A549 (cell line): Measurements from ENCODE around the gene ACYP2. TPM values are rescaled to one million over a fixed set of nuclear protein-coding genes. Genes with fewer than 3 reads are reported as not detected.
"Not testable (repeated sequence)": the region's sequence is repeated elsewhere in the genome, so short reads cannot be mapped to it uniquely, and the experiment has no call there.

Experiments used
- ATAC-seq, 2 experiments: fragments of 200-7000 bp in 1 of 2; fragments of >200 bp in 1 of 2; cut with Nextera tagmentation in 1 of 2; cut with Tn5 transposase in 1 of 2; 3 replicates each; pipeline versions ENCODE4 v1.8.0 to v1.9.1; 2018 to 2020; ENCODE audit warnings: mild to moderate bottlenecking in 1 of 2, moderate library complexity in 1 of 2
- CTCF ChIA-PET: fragments of 300-600 bp; sonication (Branson Sonifier 250); formaldehyde crosslinking; extraction: SDS; loops from one replicate; lab custom pipeline; 2021; ENCODE audit warnings: antibody characterized with exemption, inconsistent platforms; lab: Yijun Ruan, JAX
- POLR2A ChIA-PET: fragments of 350-600 bp; formaldehyde crosslinking; extraction: SDS; loops from one replicate; lab custom pipeline; 2021; ENCODE audit warnings: antibody characterized with exemption, inconsistent platforms; lab: Yijun Ruan, JAX
- DNase-seq, 2 experiments: peaks; one replicate each; pipeline versions ENCODE4 v3.0.0 to v3.0.0-alpha.2; 2011 to 2016; ENCODE audit warnings: low read depth in 1 of 2, low spot score in 1 of 2
- FAIRE-seq: peaks from 2 replicates; lab custom pipeline; 2011; peaks lifted over from hg19 to GRCh38; lab: Jason Lieb, UNC
- H3K27ac ChIP-seq, 2 experiments: fragments of >200 bp; sonication (Bioruptor Twin); formaldehyde crosslinking; 3 replicates each; pipeline ENCODE4 v1.5.1; 2016 to 2017
- H3K4me1 ChIP-seq: fragments of >200 bp; sonication (Bioruptor Twin); formaldehyde crosslinking; 3 replicates; pipeline ENCODE4 v1.6.1; 2016
- H3K4me2 ChIP-seq: fragments of >200 bp; sonication (Bioruptor Twin); formaldehyde crosslinking; 3 replicates; pipeline ENCODE4 v1.6.1; 2016
- H3K4me3 ChIP-seq: fragments of >200 bp; sonication (Bioruptor Twin); formaldehyde crosslinking; 3 replicates; pipeline ENCODE4 v1.5.1; 2016
- H3K9me3 ChIP-seq: fragments of >200 bp; sonication (Bioruptor Twin); formaldehyde crosslinking; 3 replicates; pipeline ENCODE4 v1.6.1; 2016
- CBX8 ChIP-seq: fragments of 200-600 bp; sonication (generic); IDR thresholded peaks from 2 replicates; pipeline ENCODE4 v1.6.1; 2016
- EHMT2 ChIP-seq: fragments of 200-600 bp; sonication (generic); IDR thresholded peaks from 2 replicates; pipeline ENCODE4 v1.6.1; 2016; ENCODE audit warnings: antibody characterized with exemption, low read depth, mild to moderate bottlenecking, moderate library complexity
- ESRRA ChIP-seq: fragments of 150-350 bp; IDR thresholded peaks from 2 replicates; pipeline ENCODE4 v1.6.1; 2014; ENCODE audit warnings: mild to moderate bottlenecking, low read length, borderline replicate concordance
- FOSL2 ChIP-seq, 2 experiments: fragments of 450-650 bp in 1 of 2; fragments of >200 bp in 1 of 2; sonication (Bioruptor Twin) in 1 of 2; formaldehyde crosslinking; IDR thresholded peaks; 2 replicates each; pipeline versions ENCODE4 v1.5.0 to v1.6.1; 2016 to 2020; ENCODE audit warnings: mild to moderate bottlenecking in 1 of 2, moderate library complexity in 1 of 2
- FOXS1 ChIP-seq: fragments of 250-450 bp; sonication (Bioruptor Pico); IDR thresholded peaks from 2 replicates; pipeline ENCODE4 v1.5.0; 2020; ENCODE audit warnings: mild to moderate bottlenecking, moderate library complexity
- KDM5A ChIP-seq: fragments of 200-600 bp; sonication (generic); IDR thresholded peaks from 2 replicates; pipeline ENCODE4 v1.6.1; 2016; ENCODE audit warnings: antibody characterized with exemption, mild to moderate bottlenecking
- MYC ChIP-seq: IDR thresholded peaks from 2 replicates; pipeline ENCODE4 v1.6.1; 2012; ENCODE audit warnings: mild to moderate bottlenecking, inconsistent platforms, low read length, improper control_type of control experiment, borderline replicate concordance
- NPAS2 ChIP-seq: fragments of 250-450 bp; sonication (Bioruptor Pico); IDR thresholded peaks from 2 replicates; pipeline ENCODE4 v1.8.0; 2022; ENCODE audit warnings: mild to moderate bottlenecking, moderate library complexity, borderline replicate concordance
- NR3C1 ChIP-seq: fragments of >200 bp; sonication (Bioruptor Twin); formaldehyde crosslinking; IDR thresholded peaks from 3 replicates; pipeline ENCODE4 v1.6.1; 2017
- POLR2A ChIP-seq: IDR thresholded peaks from 2 replicates; pipeline ENCODE4 v1.6.1; 2012; ENCODE audit warnings: mild to moderate bottlenecking, low read length
- RARB ChIP-seq: fragments of 250-450 bp; sonication (Bioruptor Pico); IDR thresholded peaks from 2 replicates; pipeline ENCODE4 v1.8.0; 2021; ENCODE audit warnings: mild to moderate bottlenecking, moderate library complexity
- RNF2 ChIP-seq: fragments of 200-600 bp; sonication (generic); IDR thresholded peaks from 2 replicates; pipeline ENCODE4 v1.6.1; 2016; ENCODE audit warnings: low read depth, mild to moderate bottlenecking, antibody characterized with exemption, moderate library complexity, borderline replicate concordance
- SMC3 ChIP-seq: fragments of >200 bp; sonication (Bioruptor Twin); formaldehyde crosslinking; IDR thresholded peaks from 3 replicates; pipeline ENCODE4 v1.6.1; 2018; ENCODE audit warnings: inconsistent platforms
- TFCP2L1 ChIP-seq: fragments of 250-450 bp; sonication (Bioruptor Pico); IDR thresholded peaks from 2 replicates; pipeline ENCODE4 v1.5.0; 2021; ENCODE audit warnings: mild to moderate bottlenecking
- ZFP36 ChIP-seq: fragments of 450-650 bp; IDR thresholded peaks from 2 replicates; pipeline ENCODE4 v1.6.1; 2014; ENCODE audit warnings: borderline replicate concordance; ENCODE audit not compliant: partially characterized antibody
- ZNF302 ChIP-seq: fragments of 250-450 bp; sonication (Bioruptor Pico); IDR thresholded peaks from 2 replicates; pipeline ENCODE4 v1.9.0; 2021; ENCODE audit warnings: inconsistent platforms, mild to moderate bottlenecking, moderate library complexity
- WGBS: methylation state at CpG from one replicate; pipeline ENCODE4 v1.1.6; 2017; ENCODE audit errors: missing lambda C conversion rate; 5-methylcytosine and 5-hydroxymethylcytosine counted together
- polyA plus RNA-seq, 4 experiments: library from polyadenylated mRNA; depleted of rRNA in 3 of 4; stranded (reverse); fragments of >200 nt; fragmentation: RNase III in 1 of 4; extraction: RNeasy Plus Mini Kit Qiagen cat#74134 plus additional on column Dnase treatment in 1 of 4; gene quantifications; 2 replicates in 3 of 4; 3 replicates in 1 of 4; pipeline ENCODE4 v1.2.3, GENCODE V29; 2011 to 2017
- TF ChIP-seq, protein P1 (sequence below): fragments of >200 bp; sonication (Bioruptor Twin); formaldehyde crosslinking; IDR thresholded peaks from 3 replicates; pipeline ENCODE4 v1.5.1; 2016
- TF ChIP-seq, protein P2 (sequence below): IDR thresholded peaks from 2 replicates; pipeline ENCODE4 v1.6.1; 2012
- TF ChIP-seq, protein P3 (sequence below): fragments of 450-650 bp; IDR thresholded peaks from 2 replicates; pipeline ENCODE4 v1.6.1; 2014; ENCODE audit warnings: antibody characterized with exemption

Gene ACYP2
- polyA plus RNA-seq, 2 of the 4 experiments (the other 2 are of a cell fraction) = 10.0 to 11.4 TPM

DNA sequence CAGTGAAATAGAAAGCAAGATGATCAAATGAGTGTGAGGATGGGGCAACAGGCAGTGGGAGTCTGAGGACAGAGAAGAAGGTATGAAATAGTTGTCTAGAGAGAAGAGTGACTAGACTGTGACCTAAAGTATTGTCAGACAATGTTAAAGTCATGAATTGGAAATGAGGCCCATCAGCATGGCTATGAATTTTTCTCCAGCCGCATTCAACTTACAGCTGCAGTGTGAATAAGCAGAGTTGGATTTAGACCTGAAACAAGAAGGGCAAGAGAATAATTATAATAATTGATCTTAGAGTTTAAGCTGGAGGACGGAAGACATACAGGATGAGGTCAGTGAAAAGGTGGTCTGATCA lies 144.8 kb downstream of the ACYP2 start (continued):
- TF ChIP-seq, protein P1, sequence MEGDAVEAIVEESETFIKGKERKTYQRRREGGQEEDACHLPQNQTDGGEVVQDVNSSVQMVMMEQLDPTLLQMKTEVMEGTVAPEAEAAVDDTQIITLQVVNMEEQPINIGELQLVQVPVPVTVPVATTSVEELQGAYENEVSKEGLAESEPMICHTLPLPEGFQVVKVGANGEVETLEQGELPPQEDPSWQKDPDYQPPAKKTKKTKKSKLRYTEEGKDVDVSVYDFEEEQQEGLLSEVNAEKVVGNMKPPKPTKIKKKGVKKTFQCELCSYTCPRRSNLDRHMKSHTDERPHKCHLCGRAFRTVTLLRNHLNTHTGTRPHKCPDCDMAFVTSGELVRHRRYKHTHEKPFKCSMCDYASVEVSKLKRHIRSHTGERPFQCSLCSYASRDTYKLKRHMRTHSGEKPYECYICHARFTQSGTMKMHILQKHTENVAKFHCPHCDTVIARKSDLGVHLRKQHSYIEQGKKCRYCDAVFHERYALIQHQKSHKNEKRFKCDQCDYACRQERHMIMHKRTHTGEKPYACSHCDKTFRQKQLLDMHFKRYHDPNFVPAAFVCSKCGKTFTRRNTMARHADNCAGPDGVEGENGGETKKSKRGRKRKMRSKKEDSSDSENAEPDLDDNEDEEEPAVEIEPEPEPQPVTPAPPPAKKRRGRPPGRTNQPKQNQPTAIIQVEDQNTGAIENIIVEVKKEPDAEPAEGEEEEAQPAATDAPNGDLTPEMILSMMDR = no peak
- TF ChIP-seq TFCP2L1 (no peak), EHMT2 (no peak), SMC3 (no peak)

DNA sequence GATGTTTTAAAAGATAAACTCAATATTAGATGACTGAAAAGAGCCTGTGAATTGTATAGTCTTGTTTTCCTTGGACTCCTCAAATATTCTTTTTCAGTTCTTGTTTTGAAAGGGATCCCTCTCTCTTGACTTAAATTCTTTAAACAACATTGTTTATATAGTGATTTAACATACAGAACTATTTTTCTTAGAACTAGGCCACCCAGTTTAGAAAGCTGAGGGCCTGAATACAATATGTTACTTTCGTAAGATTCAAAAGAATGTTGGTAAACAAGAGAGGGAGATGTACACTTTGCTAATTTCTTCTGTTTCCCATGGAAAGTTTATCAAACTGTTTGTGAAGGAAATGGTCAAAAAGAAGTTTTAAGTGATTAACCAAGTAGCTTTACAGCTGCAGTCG lies 146.1 kb downstream of the ACYP2 start:
- ChIA-PET CTCF (interaction anchor here (0.7 to 1.0 kb wide), 2 partner anchors 9 to 12 kb away, joined by 3 read pairs; no protein-coding TSS in a partner anchor), POLR2A (no interaction called here)
- DNase-seq (no peak), FAIRE-seq (no peak), ATAC-seq (no peak)
- peaks cover 11% of the 10 kb centered on the region; the same call in 2 of the 3 replicates for H3K4me1 ChIP-seq
- H3K9me3 ChIP-seq = no peaks in the 10 kb centered on the region
- no peak for TF ChIP-seq POLR2A
- TF ChIP-seq NPAS2 = no peak
- TF ChIP-seq RNF2 = no peak
- TF ChIP-seq MYC = no peak
- no peak overlapping the region for H3K27ac ChIP-seq
- WGBS = 17% methylated on average over 2 of the region's 2 CpGs
- H3K4me2 ChIP-seq = peak overlapping the region; percentile 37
- H3K4me3 ChIP-seq = no peak overlapping the region

DNA sequence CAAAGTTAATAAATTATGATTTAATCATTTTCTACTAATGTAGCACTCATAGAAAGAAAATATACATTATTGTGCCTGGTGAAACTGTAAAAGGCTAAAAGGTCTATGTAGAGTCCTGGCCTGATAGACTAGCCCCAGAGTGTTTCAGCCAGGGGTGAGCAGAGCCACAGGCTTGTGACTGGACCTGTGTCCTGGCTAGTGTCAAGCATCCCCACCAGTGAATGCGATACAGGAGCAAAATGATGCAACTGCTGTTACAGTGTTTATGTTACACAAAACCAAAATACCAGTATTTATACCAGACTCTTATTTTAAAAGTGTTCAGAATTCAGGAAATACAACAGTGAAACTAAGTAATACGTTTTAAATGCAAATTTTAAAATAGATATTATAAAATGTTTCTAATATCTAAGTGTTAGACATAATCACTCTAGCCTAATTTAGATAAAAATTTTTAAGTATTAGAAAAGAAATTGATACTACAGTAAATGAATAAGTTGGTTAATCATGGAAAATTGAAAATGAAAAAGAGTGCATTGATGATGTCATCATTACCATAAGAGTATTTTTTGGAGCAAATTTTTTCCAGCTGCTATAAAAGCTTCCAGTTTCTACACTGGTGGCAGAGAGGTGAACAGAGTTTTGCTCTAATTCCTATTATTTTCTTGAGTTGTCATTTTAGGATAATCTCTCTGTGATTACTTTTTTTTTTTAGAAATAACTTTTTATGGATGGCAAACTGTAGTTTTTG lies 146.8 kb downstream of the ACYP2 start:
- CTCF ChIA-PET = interaction anchor here (1.3 kb wide), 1 partner anchor 8 kb away, joined by 5 read pairs; no protein-coding TSS in a partner anchor

DNA sequence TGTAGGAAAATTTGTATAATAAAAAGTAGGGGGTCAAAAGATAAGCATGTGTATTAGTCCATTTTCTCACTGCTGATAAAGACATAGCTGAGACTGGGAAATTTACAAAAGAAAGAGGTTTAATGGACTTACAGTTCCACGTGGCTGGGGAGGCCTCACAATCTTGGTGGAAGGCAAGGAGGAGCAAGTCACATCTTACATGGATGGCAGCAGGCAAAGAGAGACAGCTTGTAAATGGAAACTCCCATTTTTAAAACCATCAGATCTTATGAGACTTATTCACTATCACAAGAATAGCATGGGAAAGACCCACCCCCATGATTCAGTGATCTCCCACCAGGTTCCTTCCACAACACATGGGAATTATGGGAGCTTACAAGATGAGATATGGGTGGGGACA lies 149.7 kb downstream of the ACYP2 start:
- H3K9me3 ChIP-seq, POLR2A ChIA-PET, FAIRE-seq, DNase-seq, CTCF ChIA-PET, ATAC-seq, H3K4me3 ChIP-seq, H3K27ac ChIP-seq, H3K4me2 ChIP-seq: not testable (repeated sequence)
- peaks cover 11% of the 10 kb centered on the region; the same call in 2 of the 3 replicates for H3K4me1 ChIP-seq
- WGBS = 8% methylated on average over 1 of the region's 1 CpG

More for the DNA sequence above, 146.8 kb downstream of the ACYP2 start:
- no peaks in the 10 kb centered on the region for H3K9me3 ChIP-seq
- no peak overlapping the region for H3K27ac ChIP-seq
- peaks cover 11% of the 10 kb centered on the region; the same call in 2 of the 3 replicates for H3K4me1 ChIP-seq
- POLR2A ChIA-PET = no interaction called here
- no peak for ATAC-seq
- H3K4me2 ChIP-seq = peak overlapping the region; percentile 37
- TF ChIP-seq EHMT2 (no peak), NR3C1 (no peak), KDM5A (no peak), RARB (CRISPR knock-in tag) (no peak)
- DNase-seq = no peak
- H3K4me3 ChIP-seq = no peak overlapping the region
- no peak for FAIRE-seq
- 52% methylated on average over 2 of the region's 2 CpGs for WGBS

DNA sequence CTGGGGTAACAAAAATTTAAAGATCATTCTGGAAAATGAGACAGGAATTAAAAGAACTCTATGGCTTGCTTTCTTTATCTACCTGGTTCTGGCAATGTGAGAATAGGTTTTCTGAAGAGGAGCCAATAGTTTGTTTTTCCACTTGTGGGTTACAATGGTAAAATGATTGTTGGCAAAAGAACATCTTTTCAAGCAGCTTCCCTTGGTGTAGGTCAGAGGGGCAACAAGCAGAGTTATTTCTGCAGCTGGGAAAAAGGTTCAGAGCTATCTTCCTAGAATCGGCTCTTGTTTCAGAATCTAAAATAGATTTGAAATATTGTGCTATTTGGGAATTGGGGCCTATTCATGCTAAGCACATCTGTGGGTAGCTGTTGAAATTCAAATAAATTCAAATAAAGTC lies 152.2 kb downstream of the ACYP2 start:
- Histone ChIP-seq H3K9me3 (no peaks in the 10 kb centered on the region), H3K4me3 (no peak overlapping the region), H3K4me2 (no peak overlapping the region), H3K27ac (no peak overlapping the region), H3K4me1 (no peaks in the 10 kb centered on the region)
- 91% methylated on average over 1 of the region's 1 CpG for WGBS
- DNase-seq = no peak
- TF ChIP-seq ZFP36 (no peak), ZNF302 (CRISPR knock-in tag) (no peak), FOXS1 (CRISPR knock-in tag) (no peak), CBX8 (no peak), NPAS2 (no peak), ESRRA (no peak), EHMT2 (no peak), FOSL2 (IDR thresholded peaks at IDR 0.05) (no peak), FOSL2 (CRISPR knock-in tag; IDR thresholded peaks at IDR 0.05) (no peak)
- TF ChIP-seq, protein P2, sequence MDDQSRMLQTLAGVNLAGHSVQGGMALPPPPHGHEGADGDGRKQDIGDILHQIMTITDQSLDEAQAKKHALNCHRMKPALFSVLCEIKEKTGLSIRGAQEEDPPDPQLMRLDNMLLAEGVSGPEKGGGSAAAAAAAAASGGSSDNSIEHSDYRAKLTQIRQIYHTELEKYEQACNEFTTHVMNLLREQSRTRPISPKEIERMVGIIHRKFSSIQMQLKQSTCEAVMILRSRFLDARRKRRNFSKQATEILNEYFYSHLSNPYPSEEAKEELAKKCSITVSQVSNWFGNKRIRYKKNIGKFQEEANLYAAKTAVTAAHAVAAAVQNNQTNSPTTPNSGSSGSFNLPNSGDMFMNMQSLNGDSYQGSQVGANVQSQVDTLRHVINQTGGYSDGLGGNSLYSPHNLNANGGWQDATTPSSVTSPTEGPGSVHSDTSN = no peak
- TF ChIP-seq, protein P3, sequence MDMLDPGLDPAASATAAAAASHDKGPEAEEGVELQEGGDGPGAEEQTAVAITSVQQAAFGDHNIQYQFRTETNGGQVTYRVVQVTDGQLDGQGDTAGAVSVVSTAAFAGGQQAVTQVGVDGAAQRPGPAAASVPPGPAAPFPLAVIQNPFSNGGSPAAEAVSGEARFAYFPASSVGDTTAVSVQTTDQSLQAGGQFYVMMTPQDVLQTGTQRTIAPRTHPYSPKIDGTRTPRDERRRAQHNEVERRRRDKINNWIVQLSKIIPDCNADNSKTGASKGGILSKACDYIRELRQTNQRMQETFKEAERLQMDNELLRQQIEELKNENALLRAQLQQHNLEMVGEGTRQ = no peak
- ChIA-PET POLR2A (no interaction called here), CTCF (interaction anchor here (0.6 to 1.2 kb wide), 4 partner anchors 13 to 165 kb away, joined by 3 read pairs; no protein-coding TSS in a partner anchor)
- no peak for ATAC-seq
- FAIRE-seq = no peak
